Astrocyte of the cerebellum (primary cell): ENCODE data around the gene MPZL3.
"Not testable (repeated sequence)": the region's sequence is repeated elsewhere in the genome, so short reads cannot be mapped to it uniquely, and the experiment has no call there.

ENCODE experiments used
- DNase-seq: peaks from one replicate; pipeline ENCODE4 v3.0.0-alpha.2; 2011; ENCODE audit warnings: low read depth
- H3K4me3 ChIP-seq: 2 replicates; pipeline ENCODE4 v1.5.1; 2011; ENCODE audit warnings: mild to moderate bottlenecking, low read depth, low read length, moderate library complexity
- CTCF ChIP-seq: IDR thresholded peaks from 2 replicates; pipeline ENCODE4 v1.5.1; 2012; ENCODE audit warnings: low read length, low read depth, moderate library complexity, mild to moderate bottlenecking; ENCODE audit errors: missing control alignments
- in situ Hi-C: cut with HindIII; loops from 2 replicates; pipeline ENCODE4 v1.10.0; 2017; ENCODE audit warnings: low sequenced_read_pairs

MPZL3 gene

DNA sequence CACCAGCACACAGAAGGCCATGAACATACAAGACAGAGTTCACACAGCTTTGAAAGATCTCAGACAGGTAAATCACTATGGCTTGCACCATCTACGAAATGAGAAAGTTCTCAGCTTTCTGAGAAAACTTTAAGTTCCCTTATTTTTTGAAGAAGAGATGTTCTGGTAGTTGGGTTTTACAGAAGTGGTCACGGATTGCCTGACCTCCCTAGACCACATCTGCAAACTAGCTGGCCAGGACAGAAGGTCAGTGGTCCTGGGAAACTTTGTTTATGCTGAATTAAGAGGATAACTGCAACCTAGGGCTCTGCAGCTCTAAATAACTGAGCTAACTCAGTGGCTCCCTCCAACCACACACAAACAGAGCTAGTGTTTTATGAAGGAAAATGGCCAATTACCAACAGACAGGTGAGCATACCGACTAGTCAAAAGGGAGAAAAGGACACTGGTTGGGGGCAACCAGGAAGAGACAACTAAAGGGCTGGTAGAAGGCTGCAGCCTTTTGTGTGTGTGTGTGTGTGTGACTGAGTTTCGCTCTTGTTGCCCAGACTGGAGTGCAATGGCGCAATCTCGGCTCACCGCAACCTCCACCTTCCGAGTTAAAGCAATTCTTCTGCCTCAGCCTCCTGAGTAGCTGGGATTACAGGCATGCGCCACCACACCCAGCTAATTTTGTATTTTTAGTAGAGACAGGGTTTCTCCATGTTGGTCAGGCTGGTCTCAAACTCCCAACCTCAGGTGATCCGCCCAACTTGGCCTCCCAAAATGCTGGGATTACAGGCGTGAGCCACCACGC lies 67.2 kb downstream of the MPZL3 start:
- DNase-seq = no peak
- TF ChIP-seq CTCF = no peak
- in situ Hi-C loops = no loop called here
- no peak overlapping the region for H3K4me3 ChIP-seq

DNA sequence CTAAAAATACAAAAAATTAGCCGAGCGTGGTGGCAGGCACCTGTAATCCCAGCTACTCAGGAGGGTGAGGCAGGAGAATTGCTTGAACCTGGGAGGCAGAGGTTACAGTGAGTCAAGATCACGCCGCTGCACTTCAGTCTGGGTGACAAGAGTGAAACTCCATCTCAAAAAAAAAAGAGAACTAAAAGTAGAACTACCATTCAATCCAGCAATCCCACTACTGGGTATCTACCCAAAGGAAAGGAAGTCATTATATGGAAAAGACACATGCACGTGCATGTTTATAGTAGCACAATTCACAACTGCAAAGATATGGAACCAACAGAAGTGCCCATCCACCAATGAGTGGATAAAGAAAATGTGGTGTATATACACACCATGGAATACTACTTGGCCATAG lies 68.5 kb downstream of the MPZL3 start:
- DNase-seq, H3K4me3 ChIP-seq, in situ Hi-C loops: not testable (repeated sequence)

GRCh38 chr11:118180300-118180703 lies 71.9 kb downstream of the MPZL3 start:
- no peak overlapping the region for H3K4me3 ChIP-seq
- no peak for DNase-seq
- TF ChIP-seq CTCF = no peak
- in situ Hi-C loops = no loop called here

- no peak overlapping the region for H3K4me3 ChIP-seq
- DNase-seq = no peak
- in situ Hi-C loops = no loop called here
- no peak for TF ChIP-seq CTCF
Measured at GRCh38 chr11:118176778-118177134, 75.4 kb downstream of the MPZL3 start.
